ENCODE results near the gene MYL4.

DNA sequence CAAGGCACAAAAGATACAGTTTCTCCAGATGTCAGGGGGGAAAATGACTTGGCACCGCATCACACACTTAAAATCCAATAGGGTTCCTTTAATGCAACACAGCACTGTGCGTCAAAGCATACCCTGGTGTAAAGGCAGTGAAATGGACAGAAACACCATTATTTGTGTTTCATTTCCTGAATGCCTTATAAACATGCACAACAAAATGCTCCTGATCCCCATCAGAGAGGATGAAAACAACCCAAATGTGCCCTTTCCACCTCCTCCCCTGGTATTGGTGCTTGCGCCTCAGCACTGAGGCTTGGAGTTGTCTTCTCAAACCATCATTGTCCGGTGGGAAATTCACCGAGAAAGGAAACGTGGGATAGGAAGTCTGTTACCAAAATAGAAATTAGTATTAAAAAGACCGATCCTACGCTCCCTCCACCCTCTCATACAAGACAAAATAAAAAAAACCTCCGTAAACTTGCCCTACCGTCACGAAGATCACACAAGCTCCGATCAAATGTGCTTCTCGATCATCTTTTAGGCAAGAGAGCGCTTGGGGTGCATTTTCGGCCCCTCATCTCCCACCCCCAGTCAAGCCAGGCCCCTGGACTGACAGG, 20.8 kb upstream of the MYL4 start:
- TF ChIP-seq, protein P1, sequence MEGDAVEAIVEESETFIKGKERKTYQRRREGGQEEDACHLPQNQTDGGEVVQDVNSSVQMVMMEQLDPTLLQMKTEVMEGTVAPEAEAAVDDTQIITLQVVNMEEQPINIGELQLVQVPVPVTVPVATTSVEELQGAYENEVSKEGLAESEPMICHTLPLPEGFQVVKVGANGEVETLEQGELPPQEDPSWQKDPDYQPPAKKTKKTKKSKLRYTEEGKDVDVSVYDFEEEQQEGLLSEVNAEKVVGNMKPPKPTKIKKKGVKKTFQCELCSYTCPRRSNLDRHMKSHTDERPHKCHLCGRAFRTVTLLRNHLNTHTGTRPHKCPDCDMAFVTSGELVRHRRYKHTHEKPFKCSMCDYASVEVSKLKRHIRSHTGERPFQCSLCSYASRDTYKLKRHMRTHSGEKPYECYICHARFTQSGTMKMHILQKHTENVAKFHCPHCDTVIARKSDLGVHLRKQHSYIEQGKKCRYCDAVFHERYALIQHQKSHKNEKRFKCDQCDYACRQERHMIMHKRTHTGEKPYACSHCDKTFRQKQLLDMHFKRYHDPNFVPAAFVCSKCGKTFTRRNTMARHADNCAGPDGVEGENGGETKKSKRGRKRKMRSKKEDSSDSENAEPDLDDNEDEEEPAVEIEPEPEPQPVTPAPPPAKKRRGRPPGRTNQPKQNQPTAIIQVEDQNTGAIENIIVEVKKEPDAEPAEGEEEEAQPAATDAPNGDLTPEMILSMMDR (IDR thresholded peaks at IDR 0.05): no peak
- TF ChIP-seq POLR2A (IDR thresholded peaks at IDR 0.05): no peak

Measured in thyroid gland (tissue), 4 donors.